ENCODE measurements around the gene PIGU. TPM values are rescaled to one million over a fixed set of nuclear protein-coding genes. Genes with fewer than 3 reads are reported as not detected.
"Not testable (repeated sequence)": the region's sequence is repeated elsewhere in the genome, so short reads cannot be mapped to it uniquely, and the experiment has no call there.

Gene PIGU
- total RNA-seq, 1 donor from 2014 or later = 40.1 TPM

- Histone ChIP-seq H3K4me1 (no peaks in the 10 kb centered on the region), H2AFZ (replicated peaks) (no peak overlapping the region), H3K9me3 (ENCODE audit: low read depth) (no peaks in the 10 kb centered on the region), H3F3A (ENCODE audit: low read depth) (no peaks in the 10 kb centered on the region), H3K4me2 (no peak overlapping the region), H3K4me3 (no peak overlapping the region), H3K9ac (no peak overlapping the region), H3K27ac (no peak overlapping the region), H3K79me2 (ENCODE audit: low read depth) (peaks cover 48% of the 10 kb centered on the region), H3K36me3 (no peaks in the 10 kb centered on the region), H4K20me1 (ENCODE audit: low read depth) (no peaks in the 10 kb centered on the region), H3K27me3 (no peaks in the 10 kb centered on the region)
- TF ChIP-seq EZH2phosphoT487 (IDR thresholded peaks at IDR 0.05) = no peak
- no peak for TF ChIP-seq CTCF (IDR thresholded peaks at IDR 0.05)
- no peak for TF ChIP-seq EZH2 (IDR thresholded peaks at IDR 0.05)
- H3K4me3 Mint-ChIP-seq = no peak overlapping the region
- peaks cover 13% of the 10 kb centered on the region for H3K36me3 Mint-ChIP-seq
- no peaks in the 10 kb centered on the region for H3K9me3 Mint-ChIP-seq
- H3K27ac Mint-ChIP-seq = no peak overlapping the region
- no peak for DNase-seq (ENCODE audit: low spot score)
- no peaks in the 10 kb centered on the region for H3K4me1 Mint-ChIP-seq
- H3K27me3 Mint-ChIP-seq (ENCODE audit: insufficient read depth, low read depth) = no peaks in the 10 kb centered on the region
These were observed 7.8 kb downstream of the PIGU start for GRCh38 chr20:34669094-34669493.

- H3K27ac Mint-ChIP-seq = not testable (repeated sequence)
These were observed 12.1 kb downstream of the PIGU start for GRCh38 chr20:34664751-34665150.

GRCh38 chr20:34663213-34663943 is 13.5 kb downstream of the PIGU start:
- Histone ChIP-seq H3K4me2 (no peak overlapping the region), H2AFZ (replicated peaks) (no peak overlapping the region), H3K27me3 (no peaks in the 10 kb centered on the region), H3K36me3 (no peaks in the 10 kb centered on the region), H3K4me3 (no peak overlapping the region), H3K4me1 (no peaks in the 10 kb centered on the region), H3K9ac (no peak overlapping the region), H3K27ac (no peak overlapping the region), H3K79me2 (ENCODE audit: low read depth) (peaks cover 17% of the 10 kb centered on the region), H3F3A (ENCODE audit: low read depth) (no peaks in the 10 kb centered on the region), H4K20me1 (ENCODE audit: low read depth) (no peaks in the 10 kb centered on the region), H3K9me3 (ENCODE audit: low read depth) (no peaks in the 10 kb centered on the region)
- H3K27ac Mint-ChIP-seq = no peak overlapping the region
- peaks cover 7% of the 10 kb centered on the region for H3K4me1 Mint-ChIP-seq
- peaks cover 3% of the 10 kb centered on the region for H3K9me3 Mint-ChIP-seq
- H3K27me3 Mint-ChIP-seq (ENCODE audit: insufficient read depth, low read depth) = no peaks in the 10 kb centered on the region
- H3K4me3 Mint-ChIP-seq = no peak overlapping the region
- TF ChIP-seq EZH2 (IDR thresholded peaks at IDR 0.05) (no peak), EZH2phosphoT487 (IDR thresholded peaks at IDR 0.05) (no peak), CTCF (IDR thresholded peaks at IDR 0.05) (no peak)
- DNase-seq (ENCODE audit: low spot score) = no peak
- H3K36me3 Mint-ChIP-seq = peaks cover 11% of the 10 kb centered on the region

More at GRCh38 chr20:34664751-34665150, 12.1 kb downstream of the PIGU start:
- H3K4me1 ChIP-seq; H3K4me3 Mint-ChIP-seq; H3K36me3 ChIP-seq; H4K20me1 ChIP-seq (ENCODE audit: low read depth); H3K4me2 ChIP-seq; H3K4me3 ChIP-seq; DNase-seq (ENCODE audit: low spot score); H3K4me1 Mint-ChIP-seq; H3K27me3 ChIP-seq; H3K9me3 Mint-ChIP-seq; H3K9me3 ChIP-seq (ENCODE audit: low read depth); H2AFZ ChIP-seq (replicated peaks); H3F3A ChIP-seq (ENCODE audit: low read depth); H3K27me3 Mint-ChIP-seq (ENCODE audit: insufficient read depth, low read depth); H3K27ac ChIP-seq; H3K9ac ChIP-seq: not testable (repeated sequence)
- peaks cover 15% of the 10 kb centered on the region for H3K36me3 Mint-ChIP-seq
- H3K79me2 ChIP-seq (ENCODE audit: low read depth) = peaks cover 17% of the 10 kb centered on the region

GRCh38 chr20:34661811-34662210 is 15.1 kb downstream of the PIGU start:
- H3K4me3 ChIP-seq; H3K27ac ChIP-seq; H3K27me3 ChIP-seq; H3K4me3 Mint-ChIP-seq; DNase-seq (ENCODE audit: low spot score); H3K9ac ChIP-seq; H2AFZ ChIP-seq (replicated peaks); H4K20me1 ChIP-seq (ENCODE audit: low read depth); H3K36me3 ChIP-seq; H3K27me3 Mint-ChIP-seq (ENCODE audit: insufficient read depth, low read depth); H3K4me2 ChIP-seq; H3K4me1 ChIP-seq; H3K4me1 Mint-ChIP-seq; H3K27ac Mint-ChIP-seq; H3F3A ChIP-seq (ENCODE audit: low read depth); H3K9me3 Mint-ChIP-seq; H3K9me3 ChIP-seq (ENCODE audit: low read depth): not testable (repeated sequence)
- peaks cover 13% of the 10 kb centered on the region for H3K36me3 Mint-ChIP-seq
- H3K79me2 ChIP-seq (ENCODE audit: low read depth) = peaks cover 10% of the 10 kb centered on the region

GRCh38 chr20:34658654-34659053 is 18.2 kb downstream of the PIGU start:
- not testable (repeated sequence) for H3F3A ChIP-seq (ENCODE audit: low read depth); H3K27ac Mint-ChIP-seq; H3K27me3 Mint-ChIP-seq (ENCODE audit: insufficient read depth, low read depth); H3K4me3 ChIP-seq; H3K27me3 ChIP-seq; H3K9me3 ChIP-seq (ENCODE audit: low read depth); H3K4me2 ChIP-seq; H2AFZ ChIP-seq (replicated peaks); H3K4me3 Mint-ChIP-seq; H3K4me1 ChIP-seq; H3K4me1 Mint-ChIP-seq; H3K9ac ChIP-seq; H3K79me2 ChIP-seq (ENCODE audit: low read depth); H3K36me3 ChIP-seq; H3K27ac ChIP-seq; DNase-seq (ENCODE audit: low spot score); H3K9me3 Mint-ChIP-seq; H4K20me1 ChIP-seq (ENCODE audit: low read depth)
- H3K36me3 Mint-ChIP-seq = peaks cover 20% of the 10 kb centered on the region
